Kidney (tissue), 14 donors: ENCODE data around the gene ASTN2. TPM values are rescaled to one million over a fixed set of nuclear protein-coding genes. Genes with fewer than 3 reads are reported as not detected.

Source experiments
- DNase-seq, 5 donors: peaks; one replicate each; pipeline ENCODE4 v3.0.0-alpha.2; 2013 to 2020
- FAIRE-seq: peaks from 2 replicates; lab custom pipeline; 2012; peaks lifted over from hg19 to GRCh38; lab: Jason Lieb, UNC
- H3K27ac ChIP-seq, 2 donors: one replicate each; pipeline ENCODE4 v1.7.0; 2013; ENCODE audit warnings: low read depth in 2 of 2, low read length in 2 of 2, inconsistent platforms in 1 of 2
- H3K27me3 ChIP-seq: one replicate; pipeline ENCODE4 v1.7.1; 2013; ENCODE audit warnings: low read length, inconsistent platforms; ENCODE audit not compliant: control insufficient read depth, insufficient read depth
- H3K36me3 ChIP-seq, 3 donors: one replicate each; pipeline versions ENCODE4 v1.7.0 to v1.7.1; 2013; ENCODE audit warnings: low read length in 3 of 3, control low read depth in 1 of 3, inconsistent platforms in 1 of 3; ENCODE audit not compliant: insufficient read depth in 3 of 3, control insufficient read depth in 2 of 3
- H3K4me1 ChIP-seq, 3 donors: one replicate each; pipeline versions ENCODE4 v1.7.0 to v1.7.1; 2013; ENCODE audit warnings: low read length in 3 of 3, inconsistent platforms in 1 of 3, low read depth in 1 of 3; ENCODE audit not compliant: control insufficient read depth in 2 of 3, insufficient read depth in 2 of 3
- H3K4me3 ChIP-seq, 3 donors: one replicate each; pipeline versions ENCODE4 v1.7.0 to v1.8.1; 2013; ENCODE audit warnings: low read length in 3 of 3, control low read depth in 1 of 3, inconsistent platforms in 1 of 3
- H3K9ac ChIP-seq, 3 donors: one replicate each; pipeline versions ENCODE4 v1.7.0 to v1.7.1; 2013; ENCODE audit warnings: low read length in 3 of 3, control low read depth in 1 of 3, inconsistent platforms in 1 of 3
- H3K9me3 ChIP-seq, 3 donors: one replicate each; pipeline versions ENCODE4 v1.7.0 to v1.7.1; 2013; ENCODE audit warnings: low read length in 3 of 3, control low read depth in 1 of 3, inconsistent platforms in 1 of 3; ENCODE audit not compliant: control insufficient read depth in 2 of 3, insufficient read depth in 1 of 3
- intact Hi-C: fragments of 100-400 bp; cut with DNase I; formaldehyde crosslinking; loops from one replicate; pipeline ENCODE4 v1.11.1; 2022
- polyA plus RNA-seq: library from polyadenylated mRNA; stranded (reverse); fragments of 350-450 nt; fragmentation: Illumina TruSeq; extraction: RNeasy Lipid Tissue Mini Kit (QIAGEN cat#74804); gene quantifications from one replicate; pipeline ENCODE4 v1.2.3, GENCODE V29; 2014; ENCODE audit warnings: low read depth, low replicate concordance; ENCODE audit not compliant: insufficient read depth
- total RNA-seq: library from RNA; stranded (reverse); fragmentation: NEBNext Ultra II Directional; extraction: Animal tissue kit (Norgen Biotek cat#: 25700); gene quantifications from one replicate; pipeline ENCODE4 v1.2.1, GENCODE V29; 2021
- TF ChIP-seq, protein P1 (sequence below): IDR thresholded peaks from 3 replicates; pipeline ENCODE4 v1.5.1; 2012; ENCODE audit warnings: mild to moderate bottlenecking, moderate library complexity, borderline replicate concordance; ENCODE audit not compliant: insufficient read depth; ENCODE audit errors: extremely low read depth
- donor health status: control.
- donor health status: control.
- donor health status: control.
- donor health status: control.
- donor health status: control.
- donor health status: DM: yes; HTN: yes; CAD: no.
- donor health status: Normal renal cell carcinoma (clear cell type).

ASTN2 gene
- total and polyA plus RNA-seq, 2 donors from 2014 or later, result 7.6 to 11.5 TPM

DNA sequence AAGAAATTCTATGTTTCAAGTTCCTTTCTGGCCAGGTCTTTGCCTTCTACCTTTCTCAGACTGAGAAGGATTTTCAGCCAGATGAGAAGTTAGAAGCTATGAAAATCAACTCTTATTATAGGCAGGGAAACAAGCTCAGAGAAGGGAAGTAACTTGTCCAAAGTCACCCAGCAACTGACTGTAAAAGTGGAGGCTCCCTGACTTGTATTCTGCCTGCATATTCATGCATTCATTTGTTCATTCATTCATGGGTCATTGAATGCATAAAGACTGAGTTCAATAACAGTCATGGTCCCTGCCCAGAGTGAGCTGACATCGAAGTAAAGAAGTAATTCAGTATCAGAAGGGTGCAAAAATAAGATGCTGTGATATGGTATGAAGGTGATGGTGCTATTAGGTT is 1021.7 kb downstream of the ASTN2 start:
- TF ChIP-seq, protein P1, sequence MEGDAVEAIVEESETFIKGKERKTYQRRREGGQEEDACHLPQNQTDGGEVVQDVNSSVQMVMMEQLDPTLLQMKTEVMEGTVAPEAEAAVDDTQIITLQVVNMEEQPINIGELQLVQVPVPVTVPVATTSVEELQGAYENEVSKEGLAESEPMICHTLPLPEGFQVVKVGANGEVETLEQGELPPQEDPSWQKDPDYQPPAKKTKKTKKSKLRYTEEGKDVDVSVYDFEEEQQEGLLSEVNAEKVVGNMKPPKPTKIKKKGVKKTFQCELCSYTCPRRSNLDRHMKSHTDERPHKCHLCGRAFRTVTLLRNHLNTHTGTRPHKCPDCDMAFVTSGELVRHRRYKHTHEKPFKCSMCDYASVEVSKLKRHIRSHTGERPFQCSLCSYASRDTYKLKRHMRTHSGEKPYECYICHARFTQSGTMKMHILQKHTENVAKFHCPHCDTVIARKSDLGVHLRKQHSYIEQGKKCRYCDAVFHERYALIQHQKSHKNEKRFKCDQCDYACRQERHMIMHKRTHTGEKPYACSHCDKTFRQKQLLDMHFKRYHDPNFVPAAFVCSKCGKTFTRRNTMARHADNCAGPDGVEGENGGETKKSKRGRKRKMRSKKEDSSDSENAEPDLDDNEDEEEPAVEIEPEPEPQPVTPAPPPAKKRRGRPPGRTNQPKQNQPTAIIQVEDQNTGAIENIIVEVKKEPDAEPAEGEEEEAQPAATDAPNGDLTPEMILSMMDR, result no peak
- Histone ChIP-seq H3K27ac (no peak overlapping the region), H3K9me3 (no peaks in the 10 kb centered on the region), H3K9ac (no peak overlapping the region), H3K27me3 (no peaks in the 10 kb centered on the region), H3K4me3 (no peak overlapping the region), H3K4me1 (no peaks in the 10 kb centered on the region), H3K36me3 (peaks cover 0 to 10% (median 7%) of the 10 kb centered on the region in 3 donors)
- intact Hi-C loops, result no loop called here
- no peak for FAIRE-seq
- DNase-seq, result no peak

DNA sequence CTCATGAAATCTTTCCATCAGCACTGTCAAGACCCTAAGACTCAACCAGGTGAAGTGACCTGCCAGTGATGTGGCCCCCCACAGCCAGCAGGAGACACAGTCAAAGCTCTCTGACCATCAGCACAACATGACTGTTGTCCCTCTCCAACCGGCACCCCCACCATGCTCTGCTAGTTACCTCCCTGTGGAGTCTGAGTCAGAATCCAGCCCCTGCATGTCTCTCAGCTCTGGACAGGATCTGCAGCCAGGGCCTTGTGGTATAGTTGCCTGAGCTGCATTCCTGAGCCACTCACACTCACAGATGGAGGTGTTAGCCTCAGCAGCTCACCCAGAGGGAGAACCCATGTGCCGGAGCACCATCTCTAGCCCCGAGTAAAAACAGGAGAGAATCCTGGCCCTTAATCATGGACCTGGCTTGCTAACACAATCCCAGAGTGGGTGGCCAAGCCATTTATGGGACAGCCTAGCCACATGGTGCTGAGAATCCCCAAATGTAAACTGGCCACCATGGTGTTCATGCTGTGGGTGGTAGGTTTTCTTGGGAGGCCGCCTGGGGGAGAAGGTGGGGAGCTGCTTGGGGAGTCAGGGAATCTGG is 1023.5 kb downstream of the ASTN2 start:
- intact Hi-C loops, result no loop called here
- DNase-seq (no peak), FAIRE-seq (no peak)
- peaks cover 0 to 4% (median 0%) of the 10 kb centered on the region in 3 donors for H3K36me3 ChIP-seq
- no peak overlapping the region for H3K4me3 ChIP-seq
- no peak overlapping the region for H3K27ac ChIP-seq
- TF ChIP-seq, protein P1, result no peak
- no peaks in the 10 kb centered on the region for H3K27me3 ChIP-seq
- H3K9me3 ChIP-seq, result no peaks in the 10 kb centered on the region
- H3K9ac ChIP-seq, result no peak overlapping the region
- H3K4me1 ChIP-seq, result peaks cover 0 to 2% (median 0%) of the 10 kb centered on the region in 3 donors

DNA sequence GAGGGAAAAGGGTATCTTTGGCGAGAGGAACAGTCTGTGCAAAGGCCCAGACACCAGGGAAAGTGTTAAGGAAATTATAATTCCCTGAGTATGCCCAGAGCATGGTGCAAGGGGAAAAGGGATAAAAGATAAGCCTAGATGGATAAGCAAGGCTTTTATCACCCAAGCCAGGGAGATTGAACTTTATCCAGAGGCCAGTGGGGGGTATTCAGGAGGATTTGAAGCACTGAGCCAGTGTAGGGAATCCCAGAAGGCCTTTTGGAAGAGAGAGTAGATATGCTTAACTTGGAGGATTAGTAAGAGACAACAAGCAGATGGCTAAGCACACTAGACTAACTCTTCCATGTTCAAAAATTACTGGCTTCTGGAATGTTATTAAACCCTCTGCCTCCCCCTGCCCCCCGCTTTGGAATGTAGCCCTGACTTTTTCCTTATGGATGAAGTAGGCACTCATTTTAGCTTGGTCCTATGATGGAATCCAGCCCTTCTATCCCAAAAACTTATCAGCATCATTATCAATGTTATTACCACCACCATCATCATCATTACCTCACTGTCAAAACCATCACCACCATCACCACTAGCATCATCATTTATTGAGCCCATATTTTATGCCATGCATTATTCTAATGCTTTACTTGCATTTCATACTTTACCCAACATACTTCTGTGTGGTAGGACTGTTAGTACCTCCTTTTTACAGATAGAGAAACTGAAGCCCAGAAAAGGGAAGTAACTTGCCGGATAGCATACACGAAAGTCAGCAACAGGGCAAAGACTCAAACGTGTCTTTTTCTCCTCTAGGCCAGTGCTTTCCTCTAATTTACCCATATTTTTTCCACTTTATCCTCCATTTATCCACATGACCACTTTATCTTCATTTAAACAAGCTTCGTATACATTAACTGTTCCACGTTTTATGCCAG is 1024.3 kb downstream of the ASTN2 start:
- DNase-seq (no peak), FAIRE-seq (no peak)
- H3K9me3 ChIP-seq, result no peaks in the 10 kb centered on the region
- no peaks in the 10 kb centered on the region for H3K27me3 ChIP-seq
- H3K9ac ChIP-seq, result no peak overlapping the region
- H3K27ac ChIP-seq, result no peak overlapping the region
- no peak overlapping the region for H3K4me3 ChIP-seq
- TF ChIP-seq, protein P1, result no peak
- H3K4me1 ChIP-seq, result peaks cover 0 to 2% (median 0%) of the 10 kb centered on the region in 3 donors
- intact Hi-C loops, result no loop called here
- peaks cover 0 to 2% (median 0%) of the 10 kb centered on the region in 3 donors for H3K36me3 ChIP-seq
